HG03575 (cell line): ENCODE measurements around the gene SYT8.

ENCODE experiments used
- ATAC-seq: cut with Tn5 transposase; IDR thresholded peaks from one replicate; pipeline ENCODE4 v1.9.1; 2021; ENCODE audit not compliant: unreplicated experiment, insufficient number of reproducible peaks, low FRiP score; ENCODE audit errors: extremely low read depth

Gene SYT8

DNA sequence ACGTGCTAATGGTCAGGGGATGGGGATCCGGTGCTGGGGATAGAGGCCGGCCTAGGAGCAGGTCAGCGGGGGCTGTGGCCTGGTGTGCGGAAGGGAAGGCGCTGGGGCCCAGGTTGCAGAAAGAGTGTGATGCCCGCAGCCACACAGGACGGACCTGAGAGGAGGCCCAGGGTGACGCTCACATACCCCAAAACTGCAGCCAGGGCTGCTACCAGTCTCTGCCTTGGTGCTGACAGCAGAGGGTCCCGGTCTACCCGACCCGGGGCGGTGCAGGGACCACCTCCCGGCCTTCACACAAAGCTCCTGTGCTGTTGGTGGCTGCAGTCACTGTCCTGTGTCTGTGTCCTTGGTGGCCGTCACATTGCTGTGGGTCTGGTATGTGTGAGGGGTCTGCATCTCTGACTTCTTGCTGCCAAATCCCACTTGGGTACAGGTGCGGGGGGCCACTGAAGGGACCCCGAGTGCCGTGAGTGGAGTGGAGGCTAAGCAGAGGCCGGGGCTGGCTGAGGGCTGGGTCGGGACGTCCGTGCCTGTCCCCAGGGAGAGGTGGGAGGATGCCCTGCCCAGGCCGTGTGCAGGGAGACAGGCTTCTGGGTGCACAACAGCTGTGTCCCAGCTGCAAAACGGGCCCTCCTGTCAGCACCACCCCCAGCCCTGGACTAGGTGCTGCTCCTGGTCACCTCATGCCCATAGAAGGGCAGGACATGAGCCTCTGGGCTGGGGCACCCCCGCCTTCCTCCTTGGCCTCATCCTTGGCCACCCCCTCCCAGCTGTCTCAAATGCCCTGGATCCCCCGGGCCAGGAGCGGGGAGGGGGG lies 19.6 kb downstream of the SYT8 start:
- peak; percentile 0 for ATAC-seq

DNA sequence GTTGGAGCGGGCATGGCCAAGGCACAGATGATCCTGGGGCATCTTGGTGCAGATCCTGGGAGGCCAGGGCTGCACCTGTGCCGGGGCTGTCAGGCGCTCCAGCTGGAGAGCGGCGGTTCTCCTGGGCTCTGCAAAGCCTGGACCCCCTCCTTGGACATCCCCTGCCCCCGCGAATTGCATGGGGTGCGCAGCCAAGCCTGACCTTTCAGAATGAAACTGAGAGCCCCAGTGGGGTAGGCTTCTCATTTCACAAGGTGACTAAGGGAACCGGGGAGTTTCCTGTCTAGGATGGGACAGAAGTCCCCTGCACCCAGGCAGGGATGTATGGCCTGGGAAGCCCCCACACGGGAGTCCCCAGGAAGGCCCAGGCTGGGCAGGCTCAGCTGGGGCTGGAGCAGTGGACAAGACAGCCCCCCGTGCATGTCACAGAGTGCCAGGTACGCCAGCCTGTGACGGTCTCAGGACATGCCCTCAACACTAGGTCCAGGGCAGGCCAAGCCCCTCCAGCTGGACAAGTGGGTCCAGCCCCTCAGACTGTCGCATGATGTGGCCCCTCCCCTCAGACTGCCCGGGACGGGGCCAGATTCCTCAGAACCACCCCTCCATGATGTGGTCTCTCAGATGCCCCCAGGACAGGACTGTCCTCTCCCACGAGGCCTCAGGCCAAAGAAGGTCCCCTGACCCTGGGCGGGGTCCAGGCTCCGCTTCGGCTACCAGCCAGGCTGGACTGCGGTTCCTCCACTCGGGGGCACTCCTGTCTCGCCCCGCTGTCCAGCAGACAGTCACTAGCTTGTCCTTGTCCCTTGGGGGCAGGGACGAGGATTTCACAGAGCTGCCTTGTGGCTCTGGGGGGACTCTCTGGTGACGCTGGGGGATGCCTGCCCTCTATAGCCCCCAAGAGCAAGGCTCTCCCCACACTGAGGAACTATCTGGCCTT lies 20.4 kb downstream of the SYT8 start:
- ATAC-seq = peak; percentile 23

DNA sequence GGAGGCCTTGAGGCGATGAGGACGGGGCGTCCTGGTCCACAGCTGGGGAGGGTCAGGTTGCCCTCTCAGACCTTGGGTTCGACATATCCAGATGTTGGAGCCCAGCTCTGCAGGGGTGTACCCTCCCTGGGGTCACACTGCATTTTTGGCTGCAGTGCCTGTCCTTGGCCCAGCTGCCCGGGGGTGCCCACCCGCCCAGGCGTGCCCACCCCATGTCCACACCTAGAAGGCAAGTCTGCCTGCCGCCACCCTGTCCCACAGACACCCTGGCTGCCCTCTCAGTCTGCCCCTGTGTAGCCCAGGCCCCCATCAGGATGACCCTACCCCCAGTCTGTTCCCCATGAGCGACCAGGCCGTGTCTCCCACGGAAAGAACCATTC lies 21.1 kb downstream of the SYT8 start:
- ATAC-seq = no peak

DNA sequence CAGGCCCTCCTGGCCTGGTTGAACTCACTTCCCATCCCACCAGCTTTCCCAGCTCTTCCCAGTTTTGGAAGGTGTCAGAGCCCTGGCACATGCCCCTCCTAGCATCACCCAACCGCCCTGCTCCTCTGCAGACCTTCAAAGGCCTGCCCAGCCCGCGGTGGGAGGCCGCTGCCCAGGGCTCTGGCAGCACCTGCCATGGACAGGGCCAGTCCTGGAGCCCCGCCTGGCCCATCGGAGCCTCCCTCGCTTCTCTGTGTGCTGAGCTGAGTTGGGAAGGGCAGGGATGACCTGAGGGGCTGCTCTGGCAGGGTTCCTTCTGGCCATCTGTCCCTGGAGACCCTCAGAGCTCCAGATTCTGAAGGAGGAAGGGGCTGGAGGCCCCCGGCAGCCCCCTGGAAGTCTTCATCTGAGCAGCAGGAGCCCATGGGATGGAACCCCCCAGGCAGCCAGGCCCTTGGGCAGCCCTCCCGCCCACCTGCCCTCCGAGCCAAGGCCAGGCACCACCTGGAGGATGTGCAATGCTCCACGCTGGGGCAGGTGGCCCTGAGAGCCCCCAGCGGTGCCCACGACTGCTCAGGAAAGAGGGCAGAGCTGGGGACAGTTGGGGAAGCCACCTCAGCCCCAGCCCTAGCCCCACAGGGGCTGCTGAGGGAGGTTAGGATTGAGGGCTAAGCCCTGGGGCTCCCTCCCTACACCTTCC lies 21.7 kb downstream of the SYT8 start:
- ATAC-seq = no peak

DNA sequence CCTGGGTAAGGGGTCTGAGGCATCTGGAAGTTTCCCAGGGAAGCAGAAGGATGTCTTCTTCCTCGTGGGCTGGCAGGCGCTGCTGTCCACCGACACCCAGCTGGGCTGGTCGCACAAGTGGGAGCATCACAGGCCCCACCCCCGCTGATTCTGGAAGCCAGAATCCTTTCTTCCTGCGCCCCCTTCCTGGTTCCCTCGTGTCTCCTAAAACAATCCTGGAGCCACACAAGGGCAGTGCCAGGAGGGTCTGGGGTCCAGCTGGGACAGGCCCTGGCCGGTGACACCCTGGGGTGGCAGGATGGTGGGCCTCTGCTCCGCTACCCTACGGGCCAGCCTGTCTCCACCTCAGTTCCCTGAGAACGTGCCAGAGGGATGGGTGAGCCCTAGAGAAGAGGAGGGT lies 22.3 kb downstream of the SYT8 start:
- no peak for ATAC-seq

DNA sequence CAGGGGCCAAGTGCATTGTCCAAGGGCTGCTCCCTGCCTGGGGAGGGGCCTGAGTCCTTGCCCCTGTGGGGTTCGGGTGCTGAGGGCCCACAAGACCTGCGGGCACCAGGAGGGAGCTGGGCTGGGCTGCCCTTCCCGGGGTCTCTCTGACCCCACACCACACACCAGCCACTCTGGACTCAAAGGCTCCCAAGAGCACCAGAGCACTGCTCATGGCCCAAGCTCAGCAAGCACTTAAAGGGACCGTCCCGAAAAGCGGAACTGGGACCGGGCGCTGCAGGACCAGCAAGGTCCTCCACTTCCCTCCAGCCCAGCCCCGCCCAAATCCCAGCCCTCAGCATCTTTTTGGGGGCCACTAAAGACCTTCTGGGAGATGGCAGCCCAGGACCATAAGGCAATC lies 23.4 kb downstream of the SYT8 start:
- no peak for ATAC-seq

DNA sequence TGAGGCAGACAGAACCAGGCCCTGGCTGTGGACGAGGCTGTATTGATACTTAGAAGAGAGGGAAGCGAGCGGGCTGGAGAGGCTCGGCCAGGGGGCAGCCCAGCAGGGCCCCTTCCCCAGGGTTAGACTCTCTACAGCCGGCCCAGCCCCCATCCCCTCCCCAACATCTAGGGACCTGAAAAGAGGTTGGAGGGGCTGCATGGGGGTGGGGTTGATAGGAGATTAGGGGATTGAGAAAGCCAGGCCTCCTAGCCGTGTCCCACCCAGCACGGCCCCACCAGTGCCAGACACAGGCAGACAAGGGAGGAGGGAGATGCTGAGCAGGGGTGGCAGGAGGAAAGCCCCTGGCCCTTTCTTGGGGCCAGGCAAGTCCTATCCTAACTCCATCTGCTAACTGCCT lies 23.8 kb downstream of the SYT8 start:
- ATAC-seq = no peak

DNA sequence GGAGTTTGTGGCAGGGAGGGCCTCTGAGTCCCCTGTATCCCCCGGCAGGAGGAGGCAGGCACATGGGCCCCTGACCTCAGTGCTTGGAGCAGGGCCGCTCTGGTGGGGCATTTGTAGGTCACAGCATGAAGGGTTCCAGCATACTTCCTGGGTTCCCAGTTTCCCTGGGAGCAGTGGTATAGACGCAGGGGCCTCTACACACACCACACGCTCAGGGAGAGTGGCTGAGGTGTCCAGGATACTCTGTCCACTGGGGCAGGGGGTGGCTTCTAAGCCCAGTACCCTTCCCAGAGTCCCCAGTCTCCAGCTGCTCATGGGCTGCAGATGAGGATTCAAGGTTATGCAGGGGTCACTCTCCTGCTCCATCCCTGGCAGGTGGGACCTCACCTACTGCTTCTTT lies 24.2 kb downstream of the SYT8 start:
- no peak for ATAC-seq

DNA sequence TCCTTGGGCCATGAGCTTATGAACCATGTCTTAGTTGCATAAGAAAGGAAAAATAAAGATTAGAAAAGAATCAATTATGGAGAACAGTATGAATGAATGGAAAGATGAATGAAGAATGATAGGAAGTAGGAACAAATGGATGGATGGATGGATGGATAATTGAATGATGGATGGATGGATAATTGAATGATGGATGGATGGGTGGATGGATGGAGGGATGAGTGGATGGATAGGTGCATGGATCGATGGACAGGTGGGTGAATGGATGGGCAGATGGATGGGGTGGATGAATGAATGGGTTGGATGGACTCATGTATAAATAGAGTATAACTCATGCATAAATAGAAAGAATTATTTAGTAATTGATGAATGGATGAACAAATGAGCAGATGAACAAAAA lies 25.3 kb downstream of the SYT8 start:
- ATAC-seq = no peak

DNA sequence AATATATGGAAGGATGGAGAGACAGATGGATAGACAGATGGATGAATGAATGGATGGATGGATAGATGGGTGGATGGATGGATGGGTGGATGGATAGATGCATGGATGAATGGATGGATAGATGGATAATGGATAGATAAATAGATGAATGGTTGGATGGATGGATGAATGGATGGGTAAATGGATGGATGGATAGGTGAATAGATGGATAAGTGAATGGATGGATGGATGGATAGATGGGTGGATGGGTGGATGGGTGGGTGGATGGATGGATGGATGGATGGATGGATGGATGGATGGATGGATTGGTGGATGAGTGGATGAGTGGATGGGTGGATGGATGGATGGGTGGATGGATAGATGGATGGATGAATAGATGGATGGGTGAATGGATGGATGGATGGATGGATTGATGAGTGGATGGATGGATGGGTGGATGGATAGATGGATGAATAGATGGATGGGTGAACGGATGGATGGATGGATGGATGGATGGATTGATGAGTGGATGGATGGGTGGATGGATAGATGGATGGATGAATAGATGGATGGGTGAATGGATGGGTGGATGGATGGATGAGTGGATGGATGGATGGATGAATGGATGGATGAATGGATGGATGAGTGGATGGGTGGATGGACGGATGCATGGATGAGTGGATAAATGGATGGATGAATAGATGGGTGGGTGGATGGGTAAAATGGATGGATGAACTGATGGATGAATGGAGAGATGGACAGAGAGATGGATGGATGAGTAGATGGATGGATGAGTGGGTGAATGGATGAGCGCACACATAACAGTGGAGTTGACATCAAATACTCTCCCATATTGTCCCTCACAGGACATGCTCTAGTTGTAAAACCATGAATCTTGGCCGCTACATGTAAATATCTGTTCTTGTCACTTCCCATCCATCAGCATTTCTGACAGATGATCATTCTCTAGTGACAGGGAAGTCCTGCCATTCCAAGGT lies 26.9 kb downstream of the SYT8 start:
- no peak for ATAC-seq

DNA sequence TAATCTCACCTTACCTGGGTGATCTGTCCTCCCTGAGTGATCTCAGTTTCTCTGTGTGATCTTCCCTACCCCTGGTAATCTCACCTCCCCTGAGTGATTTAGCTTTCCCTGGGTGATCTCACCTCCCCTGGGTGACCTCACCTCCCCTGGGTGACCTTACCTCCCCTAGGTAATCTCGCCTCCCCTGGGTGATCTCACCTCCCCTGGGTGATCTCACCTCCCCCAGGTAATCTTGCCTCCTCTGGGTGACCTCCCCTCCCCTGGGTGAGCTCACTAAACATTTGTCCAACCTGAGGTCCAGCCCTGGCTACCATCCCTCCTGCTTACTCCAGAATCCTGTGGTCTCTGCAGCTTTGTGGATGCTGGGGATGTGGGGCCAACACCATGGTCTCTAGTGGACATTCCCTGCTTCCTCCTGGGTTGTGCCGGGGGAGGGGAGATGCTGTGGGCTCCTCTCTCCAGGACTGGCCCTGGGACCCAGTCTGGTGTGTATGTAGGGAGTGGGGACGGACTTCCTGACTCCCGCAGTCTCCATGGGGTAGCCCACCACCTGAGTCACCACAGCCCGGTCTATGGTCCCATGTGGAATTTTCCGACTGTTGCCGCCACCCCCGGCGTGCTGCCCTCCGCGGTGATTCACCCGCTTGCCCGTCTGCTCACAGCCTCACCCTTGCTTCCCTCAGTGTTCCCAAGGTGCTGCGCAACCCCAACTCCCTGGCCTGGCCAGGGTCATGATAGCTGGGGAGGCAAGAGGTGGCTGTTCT lies 28.0 kb downstream of the SYT8 start:
- ATAC-seq = no peak

DNA sequence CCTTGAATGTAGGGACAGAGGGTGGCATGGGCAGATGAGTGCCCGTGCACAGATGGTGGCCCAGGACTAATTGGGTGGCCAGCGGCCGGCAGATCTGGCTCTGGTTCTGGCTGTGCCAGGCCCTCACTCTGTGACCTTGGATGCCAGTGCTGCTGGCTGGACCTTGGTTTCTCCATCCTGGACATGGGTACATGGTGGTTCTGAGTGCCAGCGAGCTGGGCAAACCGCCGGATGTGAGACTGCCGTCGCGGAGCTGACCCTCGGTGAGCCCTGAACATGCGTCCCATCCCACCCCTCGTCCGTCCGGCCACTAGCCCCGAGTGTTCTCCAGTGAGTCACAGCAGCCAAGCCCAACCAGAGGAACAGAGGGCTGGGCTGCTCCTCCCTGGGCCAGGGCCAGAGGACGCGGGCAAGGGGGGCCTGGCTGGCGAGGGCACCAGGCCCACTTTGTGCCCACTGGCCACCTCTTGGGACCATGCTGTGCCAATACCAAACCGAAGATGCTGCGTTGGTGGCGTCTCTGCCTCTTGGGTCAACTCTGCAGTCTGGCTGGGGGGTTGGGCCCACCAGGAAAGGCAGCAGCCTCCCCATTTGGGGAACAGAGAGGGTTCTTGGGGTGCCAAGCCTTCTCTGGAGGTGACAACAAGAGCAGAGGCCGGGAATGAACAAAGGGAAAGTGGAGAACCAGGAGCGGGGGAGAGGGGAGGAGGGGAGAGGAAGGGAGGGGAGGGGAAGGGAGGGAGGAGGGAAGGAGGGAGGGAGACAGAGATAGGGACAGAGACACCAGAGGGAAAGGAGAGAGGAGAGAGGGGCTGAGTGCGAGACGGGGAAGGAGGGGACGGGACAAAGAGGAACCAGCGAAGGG lies 28.8 kb downstream of the SYT8 start:
- ATAC-seq = no peak

DNA sequence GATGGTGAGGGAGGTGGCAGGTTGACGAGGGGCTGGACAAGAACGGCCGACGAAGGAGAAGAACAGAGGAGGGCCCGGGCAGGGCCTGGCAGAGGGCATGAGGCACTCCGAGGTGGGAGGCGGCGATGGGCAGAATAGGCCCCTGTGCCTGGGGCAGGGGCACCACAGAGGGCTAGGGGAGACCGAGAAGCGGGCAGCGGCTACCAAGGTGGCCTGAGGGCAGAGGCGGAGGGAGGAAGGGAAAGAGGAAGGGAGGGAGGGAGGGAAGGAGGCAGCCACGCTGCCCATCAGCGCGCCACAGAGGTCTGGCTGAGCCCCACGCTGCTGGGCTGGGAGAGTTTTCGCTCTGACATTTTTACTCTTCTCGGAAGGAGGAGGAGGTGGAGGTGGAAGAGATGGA lies 29.4 kb downstream of the SYT8 start:
- no peak for ATAC-seq

DNA sequence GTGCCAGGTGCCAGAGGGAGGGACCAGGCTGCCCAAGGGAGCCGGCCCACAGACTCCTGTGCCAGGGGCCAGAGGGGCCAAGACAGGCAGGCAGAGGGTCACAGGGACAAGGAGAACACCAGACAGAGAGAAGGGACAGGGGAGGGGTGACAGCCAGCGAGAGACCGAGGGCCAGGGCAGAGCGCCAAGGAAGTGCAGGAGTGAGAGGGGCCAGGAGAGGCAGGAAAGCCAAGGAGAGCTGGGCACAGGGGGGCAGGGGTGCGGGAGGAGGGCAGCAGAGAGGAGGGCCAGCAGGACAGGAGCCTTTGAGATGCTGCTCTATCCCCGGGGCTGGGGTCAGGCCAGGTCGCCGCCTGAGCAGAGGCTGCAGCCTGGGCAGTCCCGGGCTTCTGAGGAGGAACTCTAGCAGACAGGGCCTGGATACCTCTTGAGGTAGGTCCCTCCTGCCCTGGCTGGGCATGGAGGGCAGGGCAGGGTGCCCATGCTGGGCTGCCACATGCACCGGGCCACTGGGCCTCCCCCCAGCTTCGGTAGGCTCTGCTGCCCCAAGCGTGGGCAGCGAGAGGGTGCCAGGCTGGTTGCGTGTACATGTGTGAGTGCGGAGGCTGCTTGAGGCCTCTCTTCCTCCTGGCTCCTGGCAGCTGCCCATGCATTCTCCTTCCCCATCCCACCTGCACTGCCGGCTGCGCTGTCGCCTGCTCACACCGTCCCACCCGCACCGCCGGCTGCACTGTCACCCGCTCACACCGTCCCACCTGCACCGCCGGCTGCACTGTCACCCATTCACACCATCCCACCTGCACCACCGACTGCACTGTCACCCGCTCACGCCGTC lies 30.3 kb downstream of the SYT8 start:
- no peak for ATAC-seq

DNA sequence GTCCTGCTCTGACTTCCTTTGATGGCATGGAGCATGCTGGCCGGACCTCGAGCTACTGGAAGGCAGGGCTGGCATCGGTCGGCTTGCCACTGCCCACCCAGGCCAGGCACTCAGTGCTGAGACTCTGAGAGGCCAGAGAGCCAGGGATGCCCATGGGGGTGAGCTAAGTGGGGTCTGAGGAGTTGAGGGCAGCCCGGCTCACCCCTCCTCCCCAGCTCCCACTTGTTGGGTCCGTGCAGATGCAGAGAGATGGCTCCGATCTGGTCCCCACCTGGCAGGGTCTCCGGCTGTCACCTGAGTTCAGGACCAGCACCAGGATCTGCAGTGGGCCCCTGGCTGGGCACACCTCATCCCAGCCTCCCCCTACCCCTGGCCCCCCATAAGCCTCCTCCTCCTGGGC lies 31.4 kb downstream of the SYT8 start:
- ATAC-seq = no peak

DNA sequence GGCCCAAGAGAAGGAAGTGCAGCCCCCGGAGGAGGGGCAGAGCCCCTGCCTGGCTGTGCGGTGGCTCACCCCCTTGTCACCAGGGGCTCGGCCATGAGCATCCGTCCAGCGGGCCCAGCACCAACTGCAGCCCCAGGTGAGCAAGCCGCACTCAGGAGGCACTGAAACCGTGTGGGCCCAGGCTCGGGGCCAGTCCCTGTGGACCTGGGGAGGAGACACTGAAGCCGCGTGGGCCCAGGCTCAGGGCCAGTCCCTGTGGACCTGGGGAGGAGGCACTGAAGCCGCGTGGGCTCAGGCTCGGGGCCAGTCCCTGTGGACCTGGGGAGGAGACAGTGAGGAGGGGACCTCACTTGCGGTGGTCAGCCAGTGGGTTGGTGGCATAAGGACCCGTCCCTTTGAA lies 32.0 kb downstream of the SYT8 start:
- ATAC-seq = no peak
